Measurements from ENCODE around the gene SORCS2.

Gene SORCS2

GRCh38 chr4:7238300-7238960, 46.1 kb downstream of the SORCS2 start:
- FAIRE-seq (no peak), DNase-seq (ENCODE audit: extremely low spot score, insufficient read length, low read depth) (no peak)

- DNase-seq (ENCODE audit: extremely low spot score, insufficient read length, low read depth) (no peak), FAIRE-seq (no peak)
These were observed 46.9 kb downstream of the SORCS2 start for GRCh38 chr4:7239101-7239820.

GRCh38 chr4:7239844-7240243, 47.5 kb downstream of the SORCS2 start:
- DNase-seq (ENCODE audit: extremely low spot score, insufficient read length, low read depth) (no peak), FAIRE-seq (no peak)

- FAIRE-seq: no peak
- DNase-seq (ENCODE audit: extremely low spot score, insufficient read length, low read depth): no peak
These were observed 48.0 kb downstream of the SORCS2 start for GRCh38 chr4:7240306-7240705.

GRCh38 chr4:7241597-7242125, 49.3 kb downstream of the SORCS2 start:
- FAIRE-seq (no peak), DNase-seq (ENCODE audit: extremely low spot score, insufficient read length, low read depth) (no peak)

GRCh38 chr4:7242766-7243165, 50.4 kb downstream of the SORCS2 start:
- DNase-seq (ENCODE audit: extremely low spot score, insufficient read length, low read depth) (no peak), FAIRE-seq (no peak)

- DNase-seq (ENCODE audit: extremely low spot score, insufficient read length, low read depth): no peak
These were observed 51.4 kb downstream of the SORCS2 start for GRCh38 chr4:7243609-7244330.

GRCh38 chr4:7244331-7244665, 52.0 kb downstream of the SORCS2 start:
- no peak for DNase-seq (ENCODE audit: extremely low spot score, insufficient read length, low read depth)

More at GRCh38 chr4:7243609-7244330, 51.4 kb downstream of the SORCS2 start:
- no peak for FAIRE-seq

GRCh38 chr4:7244751-7245320, 52.5 kb downstream of the SORCS2 start:
- FAIRE-seq: no peak
- DNase-seq (ENCODE audit: extremely low spot score, insufficient read length, low read depth): no peak

More at GRCh38 chr4:7244331-7244665, 52.0 kb downstream of the SORCS2 start:
- FAIRE-seq: no peak

GRCh38 chr4:7247521-7247920, 55.2 kb downstream of the SORCS2 start:
- FAIRE-seq (no peak), DNase-seq (ENCODE audit: extremely low spot score, insufficient read length, low read depth) (no peak)

- DNase-seq (ENCODE audit: extremely low spot score, insufficient read length, low read depth) (no peak), FAIRE-seq (no peak)
These were observed 55.6 kb downstream of the SORCS2 start for GRCh38 chr4:7247946-7248345.

- no peak for FAIRE-seq
- no peak for DNase-seq (ENCODE audit: extremely low spot score, insufficient read length, low read depth)
These were observed 56.5 kb downstream of the SORCS2 start for GRCh38 chr4:7248857-7249256.

- DNase-seq (ENCODE audit: extremely low spot score, insufficient read length, low read depth) (no peak), FAIRE-seq (no peak)
These were observed 59.0 kb downstream of the SORCS2 start for GRCh38 chr4:7251321-7251720.

GRCh38 chr4:7252051-7252450, 59.7 kb downstream of the SORCS2 start:
- no peak for FAIRE-seq
- no peak for DNase-seq (ENCODE audit: extremely low spot score, insufficient read length, low read depth)

- DNase-seq (ENCODE audit: extremely low spot score, insufficient read length, low read depth) (no peak), FAIRE-seq (no peak)
These were observed 60.4 kb downstream of the SORCS2 start for GRCh38 chr4:7252510-7253340.

- DNase-seq (ENCODE audit: extremely low spot score, insufficient read length, low read depth): no peak
- FAIRE-seq: no peak
These were observed 61.0 kb downstream of the SORCS2 start for GRCh38 chr4:7253341-7253700.

GRCh38 chr4:7253837-7254236, 61.5 kb downstream of the SORCS2 start:
- DNase-seq (ENCODE audit: extremely low spot score, insufficient read length, low read depth) (no peak), FAIRE-seq (no peak)

- DNase-seq (ENCODE audit: extremely low spot score, insufficient read length, low read depth): peak; percentile 67
- peak; percentile 90 for FAIRE-seq
These were observed 62.6 kb downstream of the SORCS2 start for GRCh38 chr4:7254736-7255487.

GRCh38 chr4:7255488-7255881, 63.1 kb downstream of the SORCS2 start:
- DNase-seq (ENCODE audit: extremely low spot score, insufficient read length, low read depth) (no peak), FAIRE-seq (no peak)
